WTC11 (cell line): ENCODE data around the gene PLXNA3. TPM values are rescaled to one million over a fixed set of nuclear protein-coding genes. Genes with fewer than 3 reads are reported as not detected.

Experiments
- ATAC-seq: fragments of 200-7000 bp; cut with Tn5 transposase; 2 replicates; pipeline ENCODE4 v1.10.0; 2021; ENCODE audit warnings: mild to moderate bottlenecking, moderate library complexity
- CTCF ChIA-PET: fragments of 300-600 bp; sonication (Branson Sonifier 250); formaldehyde crosslinking; loops from one replicate; lab custom pipeline; 2021; ENCODE audit warnings: antibody characterized with exemption; lab: Charles Lee
- POLR2A ChIA-PET: fragments of 350-600 bp; sonication (Branson Sonifier 250); formaldehyde crosslinking; loops from one replicate; lab custom pipeline; 2021; ENCODE audit warnings: antibody characterized with exemption; lab: Charles Lee
- DNase-seq: peaks from one replicate; pipeline ENCODE4 v3.0.0; 2021; ENCODE audit warnings: low spot score
- H3K27ac Mint-ChIP-seq: 2 replicates; pipeline ENCODE4 v1.8.0; 2021; ENCODE audit warnings: mixed read lengths
- H3K27me3 Mint-ChIP-seq: 2 replicates; pipeline ENCODE4 v1.8.0; 2021; ENCODE audit warnings: low read depth, mild to moderate bottlenecking, moderate library complexity, mixed read lengths
- H3K36me3 Mint-ChIP-seq: 2 replicates; pipeline ENCODE4 v1.8.0; 2021; ENCODE audit warnings: mixed read lengths
- H3K4me1 Mint-ChIP-seq: 2 replicates; pipeline ENCODE4 v1.8.0; 2022; ENCODE audit warnings: mixed read lengths
- H3K4me3 Mint-ChIP-seq: 2 replicates; pipeline ENCODE4 v1.8.0; 2021; ENCODE audit warnings: mild to moderate bottlenecking, moderate library complexity, mixed read lengths
- H3K9me3 Mint-ChIP-seq: 2 replicates; pipeline ENCODE4 v1.8.0; 2021; ENCODE audit warnings: mixed read lengths
- AR ChIP-seq: fragments of 250-450 bp; sonication (Bioruptor Pico); IDR thresholded peaks from 2 replicates; pipeline ENCODE4 v1.9.0; 2021; ENCODE audit warnings: mild to moderate bottlenecking
- E2F4 ChIP-seq: sonication (generic); formaldehyde crosslinking; IDR thresholded peaks from 2 replicates; pipeline ENCODE4 v1.8.1; 2022; ENCODE audit warnings: low read depth, mild to moderate bottlenecking, moderate library complexity, missing genetic modification reagents, borderline replicate concordance
- E2F5 ChIP-seq: sonication (generic); formaldehyde crosslinking; IDR thresholded peaks from 2 replicates; pipeline ENCODE4 v1.8.1; 2022; ENCODE audit warnings: mild to moderate bottlenecking, moderate library complexity, missing genetic modification reagents
- EMX1 ChIP-seq: fragments of 250-450 bp; sonication (Bioruptor Pico); IDR thresholded peaks from 2 replicates; pipeline ENCODE4 v1.8.0; 2021; ENCODE audit warnings: mild to moderate bottlenecking
- FOXK1 ChIP-seq: sonication (generic); formaldehyde crosslinking; IDR thresholded peaks from 2 replicates; pipeline ENCODE4 v1.8.0; 2022; ENCODE audit warnings: mild to moderate bottlenecking, moderate library complexity, missing genetic modification reagents
- GRHL2 ChIP-seq: fragments of 250-450 bp; sonication (Bioruptor Pico); IDR thresholded peaks from 2 replicates; pipeline ENCODE4 v1.8.0; 2022; ENCODE audit warnings: mild to moderate bottlenecking, moderate library complexity; ENCODE audit not compliant: insufficient replicate concordance, severe bottlenecking
- MXD4 ChIP-seq: fragments of 250-450 bp; sonication (Bioruptor Pico); IDR thresholded peaks from 2 replicates; pipeline ENCODE4 v1.8.0; 2021; ENCODE audit warnings: mild to moderate bottlenecking, moderate library complexity, borderline replicate concordance
- MYBL2 ChIP-seq: sonication (generic); formaldehyde crosslinking; IDR thresholded peaks from 2 replicates; pipeline ENCODE4 v1.8.1; 2023; ENCODE audit warnings: mild to moderate bottlenecking, moderate library complexity, missing genetic modification reagents
- NFYB ChIP-seq: sonication (generic); formaldehyde crosslinking; conservative IDR thresholded peaks from 2 replicates; pipeline ENCODE4 v1.8.0; 2022; ENCODE audit warnings: low read depth, missing genetic modification reagents
- NR2C2 ChIP-seq: sonication (generic); formaldehyde crosslinking; IDR thresholded peaks from 2 replicates; pipeline ENCODE4 v1.8.0; 2022; ENCODE audit warnings: mild to moderate bottlenecking, missing genetic modification reagents
- ZBTB21 ChIP-seq: sonication (generic); formaldehyde crosslinking; IDR thresholded peaks from 2 replicates; pipeline ENCODE4 v1.8.1; 2023; ENCODE audit warnings: mild to moderate bottlenecking, missing genetic modification reagents, borderline replicate concordance
- ZNF232 ChIP-seq: sonication (generic); formaldehyde crosslinking; IDR thresholded peaks from 2 replicates; pipeline ENCODE4 v1.8.0; 2022; ENCODE audit warnings: mild to moderate bottlenecking, missing genetic modification reagents
- ZNF423 ChIP-seq: fragments of 250-450 bp; sonication (Bioruptor Pico); IDR thresholded peaks from 2 replicates; pipeline ENCODE4 v2.1.2; 2022; ENCODE audit warnings: mild to moderate bottlenecking, moderate library complexity
- ZNF425 ChIP-seq: fragments of 250-450 bp; sonication (Bioruptor Pico); conservative IDR thresholded peaks from 2 replicates; pipeline ENCODE4 v1.9.0; 2021; ENCODE audit warnings: mild to moderate bottlenecking
- total RNA-seq: library from RNA; stranded (reverse); gene quantifications from 3 replicates; pipeline ENCODE4 v1.2.3, GENCODE V29; 2021
- TF ChIP-seq, protein P1 (sequence below): sonication (generic); formaldehyde crosslinking; conservative IDR thresholded peaks from 2 replicates; pipeline ENCODE4 v1.8.1; 2022; ENCODE audit warnings: mild to moderate bottlenecking, missing genetic modification reagents
- TF ChIP-seq, protein P2 (sequence below): sonication (generic); formaldehyde crosslinking; conservative IDR thresholded peaks from 2 replicates; pipeline ENCODE4 v1.8.1; 2023; ENCODE audit warnings: mild to moderate bottlenecking, low read depth, missing genetic modification reagents, moderate library complexity

Gene PLXNA3
- total RNA-seq, 1 experiment from 2014 or later: 26.6 TPM

- no peak for TF ChIP-seq MXD4
- TF ChIP-seq ZNF232 (CRISPR knock-in tag): no peak
- no peak for TF ChIP-seq E2F5 (CRISPR knock-in tag)
- TF ChIP-seq GRHL2 (CRISPR knock-in tag): no peak
- no peak for TF ChIP-seq NR2C2 (CRISPR knock-in tag)
- TF ChIP-seq AR (CRISPR knock-in tag): no peak
- TF ChIP-seq, protein P1, sequence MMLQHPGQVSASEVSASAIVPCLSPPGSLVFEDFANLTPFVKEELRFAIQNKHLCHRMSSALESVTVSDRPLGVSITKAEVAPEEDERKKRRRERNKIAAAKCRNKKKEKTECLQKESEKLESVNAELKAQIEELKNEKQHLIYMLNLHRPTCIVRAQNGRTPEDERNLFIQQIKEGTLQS (CRISPR knock-in tag): no peak
- TF ChIP-seq ZNF425 (CRISPR knock-in tag): no peak
- no peak for TF ChIP-seq ZBTB21 (CRISPR knock-in tag)
- TF ChIP-seq NFYB: no peak
- no peak for TF ChIP-seq E2F4 (CRISPR knock-in tag)
- no peak for TF ChIP-seq MYBL2
- no peak for TF ChIP-seq FOXK1
Observed at GRCh38 chrX:154469880-154470279, 11.8 kb downstream of the PLXNA3 start (continued).

GRCh38 chrX:154470434-154470833 is 12.4 kb downstream of the PLXNA3 start:
- H3K36me3 Mint-ChIP-seq: 0 out of 2 replicates have a peak, but pooled peaks cover 2% of the 10 kb centered on the region
- DNase-seq (no peak), ATAC-seq (no peak)
- H3K9me3 Mint-ChIP-seq: no peaks in the 10 kb centered on the region
- H3K27me3 Mint-ChIP-seq: no peaks in the 10 kb centered on the region
- POLR2A ChIA-PET: no interaction called here
- no peak overlapping the region for H3K4me3 Mint-ChIP-seq
- no peaks in the 10 kb centered on the region for H3K4me1 Mint-ChIP-seq
- CTCF ChIA-PET: no interaction called here
- no peak overlapping the region for H3K27ac Mint-ChIP-seq
- TF ChIP-seq, protein P2, sequence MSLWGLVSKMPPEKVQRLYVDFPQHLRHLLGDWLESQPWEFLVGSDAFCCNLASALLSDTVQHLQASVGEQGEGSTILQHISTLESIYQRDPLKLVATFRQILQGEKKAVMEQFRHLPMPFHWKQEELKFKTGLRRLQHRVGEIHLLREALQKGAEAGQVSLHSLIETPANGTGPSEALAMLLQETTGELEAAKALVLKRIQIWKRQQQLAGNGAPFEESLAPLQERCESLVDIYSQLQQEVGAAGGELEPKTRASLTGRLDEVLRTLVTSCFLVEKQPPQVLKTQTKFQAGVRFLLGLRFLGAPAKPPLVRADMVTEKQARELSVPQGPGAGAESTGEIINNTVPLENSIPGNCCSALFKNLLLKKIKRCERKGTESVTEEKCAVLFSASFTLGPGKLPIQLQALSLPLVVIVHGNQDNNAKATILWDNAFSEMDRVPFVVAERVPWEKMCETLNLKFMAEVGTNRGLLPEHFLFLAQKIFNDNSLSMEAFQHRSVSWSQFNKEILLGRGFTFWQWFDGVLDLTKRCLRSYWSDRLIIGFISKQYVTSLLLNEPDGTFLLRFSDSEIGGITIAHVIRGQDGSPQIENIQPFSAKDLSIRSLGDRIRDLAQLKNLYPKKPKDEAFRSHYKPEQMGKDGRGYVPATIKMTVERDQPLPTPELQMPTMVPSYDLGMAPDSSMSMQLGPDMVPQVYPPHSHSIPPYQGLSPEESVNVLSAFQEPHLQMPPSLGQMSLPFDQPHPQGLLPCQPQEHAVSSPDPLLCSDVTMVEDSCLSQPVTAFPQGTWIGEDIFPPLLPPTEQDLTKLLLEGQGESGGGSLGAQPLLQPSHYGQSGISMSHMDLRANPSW (CRISPR knock-in tag): no peak
- TF ChIP-seq EMX1 (CRISPR knock-in tag) (no peak), ZNF423 (no peak)
